B cell (primary cell): Measurements from ENCODE around the gene RAB22A. TPM values are rescaled to one million over a fixed set of nuclear protein-coding genes. Genes with fewer than 3 reads are reported as not detected.
A peak's percentile ranks its signal among the peaks of the same experiment; 100 is the strongest.

Experiments used
- ATAC-seq: fragments of 200-7000 bp; cut with Tn5 transposase; one replicate; pipeline ENCODE4 v1.10.0; 2021; ENCODE audit warnings: low read depth, mild to moderate bottlenecking, moderate number of reproducible peaks, moderate library complexity
- CTCF ChIA-PET: fragments of 350-600 bp; sonication (Branson Sonifier 250); formaldehyde crosslinking; loops from one replicate; lab custom pipeline; 2021; ENCODE audit warnings: antibody characterized with exemption, inconsistent platforms; lab: Charles Lee
- POLR2A ChIA-PET: fragments of 350-600 bp; sonication (Branson Sonifier 250); formaldehyde crosslinking; loops from one replicate; lab custom pipeline; 2021; ENCODE audit warnings: antibody characterized with exemption; lab: Charles Lee
- DNase-seq: peaks from one replicate; pipeline ENCODE4 v3.0.0; 2013
- H2AFZ ChIP-seq: 2 replicates; pipeline ENCODE4 v1.6.1; 2012; ENCODE audit warnings: mild to moderate bottlenecking, low read depth, low read length; ENCODE audit not compliant: insufficient read depth, poor library complexity, severe bottlenecking
- H3K27ac ChIP-seq, 2 donors: 1 replicate in 1 of 2; 2 replicates in 1 of 2; pipeline ENCODE4 v1.5.1; 2012 to 2013; ENCODE audit warnings: low read length in 2 of 2, mild to moderate bottlenecking in 2 of 2, moderate library complexity in 1 of 2
- H3K27me3 ChIP-seq, 4 experiments: fragments of 200-600 bp in 1 of 4; sonication (generic) in 1 of 4; replicated peaks in 1 of 4; 1 replicate in 2 of 4; 2 replicates in 2 of 4; pipeline versions ENCODE4 v1.6.1 to v1.7.0; 2013 to 2016; ENCODE audit warnings: low read length in 3 of 4, mild to moderate bottlenecking in 2 of 4, mixed read lengths in 1 of 4, moderate library complexity in 1 of 4; ENCODE audit not compliant: insufficient read depth in 4 of 4, control insufficient read depth in 3 of 4; ENCODE audit errors: control extremely low read depth in 1 of 4
- H3K36me3 ChIP-seq, 2 experiments: replicated peaks in 1 of 2; 1 replicate in 1 of 2; 2 replicates in 1 of 2; pipeline versions ENCODE4 v1.6.1 to v1.7.1; 2013; ENCODE audit warnings: low read length in 1 of 2; ENCODE audit not compliant: insufficient read depth in 2 of 2, control insufficient read depth in 1 of 2; ENCODE audit errors: control extremely low read depth in 1 of 2, extremely low read depth in 1 of 2
- H3K4me1 ChIP-seq, 2 donors: fragments of 200-600 bp in 1 of 2; sonication (generic) in 1 of 2; 1 replicate in 1 of 2; 2 replicates in 1 of 2; pipeline versions ENCODE4 v1.5.1 to v1.6.1; 2013 to 2017; ENCODE audit warnings: low read length in 2 of 2; ENCODE audit not compliant: control insufficient read depth in 2 of 2, insufficient read depth in 2 of 2
- H3K4me2 ChIP-seq: replicated peaks from 2 replicates; pipeline ENCODE3; 2012; ENCODE audit warnings: mild to moderate bottlenecking, low read depth, low read length; ENCODE audit not compliant: poor library complexity, severe bottlenecking
- H3K4me3 ChIP-seq, 5 experiments: fragments of 200-600 bp in 1 of 5; sonication (generic) in 1 of 5; 1 replicate in 3 of 5; 2 replicates in 2 of 5; pipeline versions ENCODE4 v1.5.1 to v1.7.0; 2011 to 2016; ENCODE audit warnings: low read length in 4 of 5, mild to moderate bottlenecking in 4 of 5, low read depth in 2 of 5, control low read depth in 1 of 5, moderate library complexity in 1 of 5; ENCODE audit not compliant: insufficient read depth in 1 of 5; ENCODE audit errors: control extremely low read depth in 1 of 5, extremely low read depth in 1 of 5
- H3K79me2 ChIP-seq: fragments of 200-600 bp; sonication (generic); one replicate; pipeline ENCODE4 v1.6.0; 2016; ENCODE audit warnings: low read length; ENCODE audit not compliant: control insufficient read depth, insufficient read depth
- H3K9ac ChIP-seq: fragments of 200-600 bp; sonication (generic); 2 replicates; pipeline ENCODE4 v1.6.1; 2017; ENCODE audit warnings: mild to moderate bottlenecking, low read length, moderate library complexity
- H3K9me3 ChIP-seq, 3 donors: one replicate each; pipeline versions ENCODE4 v1.6.1 to v1.7.1; 2013; ENCODE audit warnings: low read length in 2 of 3; ENCODE audit not compliant: control insufficient read depth in 2 of 3, insufficient read depth in 1 of 3; ENCODE audit errors: control extremely low read depth in 1 of 3
- H4K20me1 ChIP-seq: 2 replicates; pipeline ENCODE4 v1.6.0; 2012; ENCODE audit warnings: mild to moderate bottlenecking, low read length; ENCODE audit not compliant: insufficient read depth, control insufficient read depth, poor library complexity, severe bottlenecking
- H3K27ac Mint-ChIP-seq: one replicate; pipeline ENCODE4 v1.8.0; 2021; ENCODE audit warnings: mixed read lengths
- H3K27me3 Mint-ChIP-seq: one replicate; pipeline ENCODE4 v1.8.0; 2021; ENCODE audit warnings: mixed read lengths
- H3K4me1 Mint-ChIP-seq: one replicate; pipeline ENCODE4 v1.8.0; 2021; ENCODE audit warnings: mixed read lengths
- H3K4me3 Mint-ChIP-seq: one replicate; pipeline ENCODE4 v1.8.0; 2021; ENCODE audit warnings: mixed read lengths
- H3K9me3 Mint-ChIP-seq: one replicate; pipeline ENCODE4 v1.8.0; 2022; ENCODE audit warnings: mixed read lengths; ENCODE audit not compliant: insufficient read depth
- EZH2 ChIP-seq: IDR thresholded peaks from 2 replicates; pipeline ENCODE4 v1.6.1; 2012; ENCODE audit warnings: borderline replicate concordance, low read depth, mild to moderate bottlenecking, moderate library complexity, low read length; ENCODE audit not compliant: insufficient read depth, poor library complexity, severe bottlenecking
- WGBS: methylation state at CpG from one replicate; pipeline ENCODE4 v1.1.5; 2013; ENCODE audit warnings: missing lambda C conversion rate; ENCODE audit not compliant: insufficient coverage; 5-methylcytosine and 5-hydroxymethylcytosine counted together
- intact Hi-C: fragments of 100-400 bp; cut with micrococcal nuclease; formaldehyde crosslinking; loops from one replicate; pipeline ENCODE4 v1.10.0; 2022
- polyA minus RNA-seq: library from RNA; depleted of rRNA, polyadenylated mRNA; stranded (reverse); fragments of >200 nt; gene quantifications from 2 replicates; pipeline ENCODE4 v1.2.3, GENCODE V29; 2012
- polyA plus RNA-seq: library from polyadenylated mRNA; depleted of rRNA; stranded (reverse); fragments of >200 nt; gene quantifications from 2 replicates; pipeline ENCODE4 v1.2.3, GENCODE V29; 2012
- total RNA-seq, 2 donors: library from RNA; stranded (reverse); fragments of 120-200 nt in 1 of 2; gene quantifications; 1 replicate in 1 of 2; 2 replicates in 1 of 2; pipeline versions ENCODE4 v1.2.3 to v1.2.4, GENCODE V29; 2013 to 2022
- TF ChIP-seq, protein P1 (sequence below): fragments of 200-600 bp; IDR thresholded peaks from one replicate; pipeline ENCODE4 v1.8.0; 2022; ENCODE audit warnings: antibody characterized with exemption, mild to moderate bottlenecking

The RAB22A gene
- total RNA-seq, result 21.1 and 22.0 TPM in 2 replicates
- 15.3 TPM for total RNA-seq (2013)
- 7.5 and 8.8 TPM in 2 replicates for polyA plus RNA-seq
- 14.7 and 16.2 TPM in 2 replicates for polyA minus RNA-seq

- H3K4me3 ChIP-seq, result peak within 1 kb of the TSS; percentile 68 to 89 (median 78)
- Mint-ChIP-seq H3K27me3 (no peaks in the 10 kb centered on the region), H3K9me3 (no peaks in the 10 kb centered on the region), H3K4me3 (peak within 1 kb of the TSS; percentile 91), H3K4me1 (peaks cover 54% of the 10 kb centered on the region), H3K27ac (peak within 1 kb of the TSS; percentile 96)
- H3K4me2 ChIP-seq, result peak within 1 kb of the TSS; percentile 90
- peaks cover 47 to 54% of the 10 kb centered on the region in 2 donors for H3K4me1 ChIP-seq
- under 1% methylated on average over 69 of the region's 73 CpGs for WGBS
- H3K27me3 ChIP-seq, result no peaks in the 10 kb centered on the region
- peaks cover 0 to 4% (median 0%) of the 10 kb centered on the region in 3 donors for H3K9me3 ChIP-seq
- H4K20me1 ChIP-seq, result peaks cover 14% of the 10 kb centered on the region
- peak within 1 kb of the TSS; percentile 94 to 97 for H3K27ac ChIP-seq
- peaks cover 40% of the 10 kb centered on the region for H3K79me2 ChIP-seq
- TF ChIP-seq EZH2, result no peak
- TF ChIP-seq, protein P1, sequence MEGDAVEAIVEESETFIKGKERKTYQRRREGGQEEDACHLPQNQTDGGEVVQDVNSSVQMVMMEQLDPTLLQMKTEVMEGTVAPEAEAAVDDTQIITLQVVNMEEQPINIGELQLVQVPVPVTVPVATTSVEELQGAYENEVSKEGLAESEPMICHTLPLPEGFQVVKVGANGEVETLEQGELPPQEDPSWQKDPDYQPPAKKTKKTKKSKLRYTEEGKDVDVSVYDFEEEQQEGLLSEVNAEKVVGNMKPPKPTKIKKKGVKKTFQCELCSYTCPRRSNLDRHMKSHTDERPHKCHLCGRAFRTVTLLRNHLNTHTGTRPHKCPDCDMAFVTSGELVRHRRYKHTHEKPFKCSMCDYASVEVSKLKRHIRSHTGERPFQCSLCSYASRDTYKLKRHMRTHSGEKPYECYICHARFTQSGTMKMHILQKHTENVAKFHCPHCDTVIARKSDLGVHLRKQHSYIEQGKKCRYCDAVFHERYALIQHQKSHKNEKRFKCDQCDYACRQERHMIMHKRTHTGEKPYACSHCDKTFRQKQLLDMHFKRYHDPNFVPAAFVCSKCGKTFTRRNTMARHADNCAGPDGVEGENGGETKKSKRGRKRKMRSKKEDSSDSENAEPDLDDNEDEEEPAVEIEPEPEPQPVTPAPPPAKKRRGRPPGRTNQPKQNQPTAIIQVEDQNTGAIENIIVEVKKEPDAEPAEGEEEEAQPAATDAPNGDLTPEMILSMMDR, result no peak
- peaks cover 0 to 15% of the 10 kb centered on the region in 2 experiments for H3K36me3 ChIP-seq
- peak within 1 kb of the TSS; percentile 89 for H3K9ac ChIP-seq
- ChIA-PET CTCF (interaction anchor here (1.1 kb wide), 1 partner anchor 79 kb away, joined by 4 read pairs; the partner anchor contains the start of gene VAPB), POLR2A (interaction anchor here (0.6 to 1.2 kb wide), 3 partner anchors 79 to 342 kb away, joined by 3 to 6 read pairs (median 4); no protein-coding TSS in a partner anchor)
- peak within 1 kb of the TSS; percentile 89 for H2AFZ ChIP-seq
- ATAC-seq, result peak; percentile 58
- intact Hi-C loops, result loop anchor here (1.0 to 10.0 kb wide), 9 partner anchors 72 to 835 kb away; partner anchors contain the start of gene PRELID3B
- peak; percentile 91 for DNase-seq
Observed at GRCh38 chr20:58309591-58310290, at the start of gene RAB22A. RAB22A (plus strand) TSS chr20:58309715; CDS start chr20:58309977, 262 bp downstream.

GRCh38 chr20:58260006-58260405 is 49.5 kb upstream of the RAB22A start:
- H3K4me1 ChIP-seq, result peaks cover 5 to 6% of the 10 kb centered on the region in 2 donors
- peaks cover 0 to 34% of the 10 kb centered on the region in 2 experiments for H3K36me3 ChIP-seq
- ATAC-seq (no peak), DNase-seq (no peak)
- H3K27ac ChIP-seq, result no peak overlapping the region
- Mint-ChIP-seq H3K4me1 (peaks cover 22% of the 10 kb centered on the region), H3K27ac (no peak overlapping the region), H3K27me3 (no peaks in the 10 kb centered on the region), H3K9me3 (no peaks in the 10 kb centered on the region), H3K4me3 (no peak overlapping the region)
- no peak overlapping the region for H3K4me3 ChIP-seq
- POLR2A ChIA-PET, result no interaction called here
- H4K20me1 ChIP-seq, result peaks cover 6% of the 10 kb centered on the region
- H3K79me2 ChIP-seq, result no peaks in the 10 kb centered on the region
- intact Hi-C loops, result no loop called here
- no peaks in the 10 kb centered on the region for H3K9me3 ChIP-seq
- TF ChIP-seq, protein P1, result no peak
- TF ChIP-seq EZH2, result no peak
- H3K4me2 ChIP-seq, result no peak overlapping the region
- no CpG with 5 or more reads among the region's 5 CpGs for WGBS
- no peaks in the 10 kb centered on the region for H3K27me3 ChIP-seq
- CTCF ChIA-PET, result interaction anchor here (1.1 kb wide), 1 partner anchor 188 kb away, joined by 3 read pairs; no protein-coding TSS in a partner anchor
- H3K9ac ChIP-seq, result no peak overlapping the region
- H2AFZ ChIP-seq, result no peak overlapping the region
